Measurements from ENCODE around the gene TM9SF2. TPM values are rescaled to one million over a fixed set of nuclear protein-coding genes. Genes with fewer than 3 reads are reported as not detected.

TM9SF2 gene
- total RNA-seq, 1 experiment from 2014 or later, result 84.0 TPM

- TF ChIP-seq CTCF (IDR thresholded peaks at IDR 0.05), result no peak
- TF ChIP-seq CREM (CRISPR knock-in tag; IDR thresholded peaks at IDR 0.05), result no peak; the same call in 1 of the 2 replicates
- TF ChIP-seq ZNF423 (CRISPR knock-in tag; IDR thresholded peaks at IDR 0.05), result no peak
- 0 out of 2 replicates have a peak, but pooled peaks have one; percentile 43 for TF ChIP-seq ARID4B (CRISPR knock-in tag; IDR thresholded peaks at IDR 0.05; ENCODE audit: borderline replicate concordance)
- TF ChIP-seq GTF2I (CRISPR knock-in tag; conservative IDR thresholded peaks at IDR 0.05), result no peak; the same call in 1 of the 2 replicates
- TF ChIP-seq, protein P1, sequence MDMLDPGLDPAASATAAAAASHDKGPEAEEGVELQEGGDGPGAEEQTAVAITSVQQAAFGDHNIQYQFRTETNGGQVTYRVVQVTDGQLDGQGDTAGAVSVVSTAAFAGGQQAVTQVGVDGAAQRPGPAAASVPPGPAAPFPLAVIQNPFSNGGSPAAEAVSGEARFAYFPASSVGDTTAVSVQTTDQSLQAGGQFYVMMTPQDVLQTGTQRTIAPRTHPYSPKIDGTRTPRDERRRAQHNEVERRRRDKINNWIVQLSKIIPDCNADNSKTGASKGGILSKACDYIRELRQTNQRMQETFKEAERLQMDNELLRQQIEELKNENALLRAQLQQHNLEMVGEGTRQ (CRISPR knock-in tag; IDR thresholded peaks at IDR 0.05), result no peak; the same call in 1 of the 2 replicates
- TF ChIP-seq CREB1 (CRISPR knock-in tag; IDR thresholded peaks at IDR 0.05), result no peak
- no peak for TF ChIP-seq NR2C2 (CRISPR knock-in tag; IDR thresholded peaks at IDR 0.05)
- TF ChIP-seq SMAD4 (CRISPR knock-in tag; IDR thresholded peaks at IDR 0.05), result no peak
- TF ChIP-seq JUN (CRISPR knock-in tag; IDR thresholded peaks at IDR 0.05), result no peak
- TF ChIP-seq, protein P2, sequence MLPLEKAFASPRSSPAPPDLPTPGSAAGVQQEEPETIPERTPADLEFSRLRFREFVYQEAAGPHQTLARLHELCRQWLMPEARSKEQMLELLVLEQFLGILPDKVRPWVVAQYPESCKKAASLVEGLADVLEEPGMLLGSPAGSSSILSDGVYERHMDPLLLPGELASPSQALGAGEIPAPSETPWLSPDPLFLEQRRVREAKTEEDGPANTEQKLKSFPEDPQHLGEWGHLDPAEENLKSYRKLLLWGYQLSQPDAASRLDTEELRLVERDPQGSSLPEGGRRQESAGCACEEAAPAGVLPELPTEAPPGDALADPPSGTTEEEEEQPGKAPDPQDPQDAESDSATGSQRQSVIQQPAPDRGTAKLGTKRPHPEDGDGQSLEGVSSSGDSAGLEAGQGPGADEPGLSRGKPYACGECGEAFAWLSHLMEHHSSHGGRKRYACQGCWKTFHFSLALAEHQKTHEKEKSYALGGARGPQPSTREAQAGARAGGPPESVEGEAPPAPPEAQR (CRISPR knock-in tag; IDR thresholded peaks at IDR 0.05), result no peak
- TF ChIP-seq, protein P3, sequence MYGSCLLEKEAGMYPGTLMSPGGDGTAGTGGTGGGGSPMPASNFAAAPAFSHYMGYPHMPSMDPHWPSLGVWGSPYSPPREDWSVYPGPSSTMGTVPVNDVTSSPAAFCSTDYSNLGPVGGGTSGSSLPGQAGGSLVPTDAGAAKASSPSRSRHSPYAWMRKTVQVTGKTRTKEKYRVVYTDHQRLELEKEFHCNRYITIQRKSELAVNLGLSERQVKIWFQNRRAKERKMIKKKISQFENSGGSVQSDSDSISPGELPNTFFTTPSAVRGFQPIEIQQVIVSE (CRISPR knock-in tag; IDR thresholded peaks at IDR 0.05; ENCODE audit: borderline replicate concordance), result no peak
- no peak for TF ChIP-seq ZNF121 (CRISPR knock-in tag; IDR thresholded peaks at IDR 0.05)
- no peak for TF ChIP-seq NFE2L1 (CRISPR knock-in tag; IDR thresholded peaks at IDR 0.05)
- TF ChIP-seq SOX15 (CRISPR knock-in tag; IDR thresholded peaks at IDR 0.05), result no peak
- TF ChIP-seq, protein P4, sequence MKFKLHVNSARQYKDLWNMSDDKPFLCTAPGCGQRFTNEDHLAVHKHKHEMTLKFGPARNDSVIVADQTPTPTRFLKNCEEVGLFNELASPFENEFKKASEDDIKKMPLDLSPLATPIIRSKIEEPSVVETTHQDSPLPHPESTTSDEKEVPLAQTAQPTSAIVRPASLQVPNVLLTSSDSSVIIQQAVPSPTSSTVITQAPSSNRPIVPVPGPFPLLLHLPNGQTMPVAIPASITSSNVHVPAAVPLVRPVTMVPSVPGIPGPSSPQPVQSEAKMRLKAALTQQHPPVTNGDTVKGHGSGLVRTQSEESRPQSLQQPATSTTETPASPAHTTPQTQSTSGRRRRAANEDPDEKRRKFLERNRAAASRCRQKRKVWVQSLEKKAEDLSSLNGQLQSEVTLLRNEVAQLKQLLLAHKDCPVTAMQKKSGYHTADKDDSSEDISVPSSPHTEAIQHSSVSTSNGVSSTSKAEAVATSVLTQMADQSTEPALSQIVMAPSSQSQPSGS (CRISPR knock-in tag; IDR thresholded peaks at IDR 0.05; ENCODE audit: borderline replicate concordance, low read depth), result no peak
- peak; percentile 78; the same call in 1 of the 2 replicates for TF ChIP-seq FOXP4 (CRISPR knock-in tag; IDR thresholded peaks at IDR 0.05)
- no peak for TF ChIP-seq NFYB (CRISPR knock-in tag; conservative IDR thresholded peaks at IDR 0.05; ENCODE audit: low read depth)
- TF ChIP-seq, protein P5, sequence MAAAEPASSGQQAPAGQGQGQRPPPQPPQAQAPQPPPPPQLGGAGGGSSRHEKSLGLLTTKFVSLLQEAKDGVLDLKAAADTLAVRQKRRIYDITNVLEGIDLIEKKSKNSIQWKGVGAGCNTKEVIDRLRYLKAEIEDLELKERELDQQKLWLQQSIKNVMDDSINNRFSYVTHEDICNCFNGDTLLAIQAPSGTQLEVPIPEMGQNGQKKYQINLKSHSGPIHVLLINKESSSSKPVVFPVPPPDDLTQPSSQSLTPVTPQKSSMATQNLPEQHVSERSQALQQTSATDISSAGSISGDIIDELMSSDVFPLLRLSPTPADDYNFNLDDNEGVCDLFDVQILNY (CRISPR knock-in tag; IDR thresholded peaks at IDR 0.05), result peak; percentile 70; the same call in 1 of the 2 replicates
- TF ChIP-seq JAZF1 (CRISPR knock-in tag; IDR thresholded peaks at IDR 0.05), result no peak
- TF ChIP-seq MYBL2 (CRISPR knock-in tag; IDR thresholded peaks at IDR 0.05), result no peak; the same call in 1 of the 2 replicates
- TF ChIP-seq ZNF232 (CRISPR knock-in tag; IDR thresholded peaks at IDR 0.05), result 0 out of 2 replicates have a peak, but pooled peaks have one; percentile 64
- TF ChIP-seq, protein P6, sequence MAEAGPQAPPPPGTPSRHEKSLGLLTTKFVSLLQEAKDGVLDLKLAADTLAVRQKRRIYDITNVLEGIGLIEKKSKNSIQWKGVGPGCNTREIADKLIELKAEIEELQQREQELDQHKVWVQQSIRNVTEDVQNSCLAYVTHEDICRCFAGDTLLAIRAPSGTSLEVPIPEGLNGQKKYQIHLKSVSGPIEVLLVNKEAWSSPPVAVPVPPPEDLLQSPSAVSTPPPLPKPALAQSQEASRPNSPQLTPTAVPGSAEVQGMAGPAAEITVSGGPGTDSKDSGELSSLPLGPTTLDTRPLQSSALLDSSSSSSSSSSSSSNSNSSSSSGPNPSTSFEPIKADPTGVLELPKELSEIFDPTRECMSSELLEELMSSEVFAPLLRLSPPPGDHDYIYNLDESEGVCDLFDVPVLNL (CRISPR knock-in tag; IDR thresholded peaks at IDR 0.05; ENCODE audit: borderline replicate concordance, low read depth), result no peak
- TF ChIP-seq EMX1 (CRISPR knock-in tag; IDR thresholded peaks at IDR 0.05), result no peak
Measured at GRCh38 chr13:99606324-99607066, 105.2 kb downstream of the TM9SF2 start, which contains the start of gene CLYBL (continued).

Data from WTC11 (cell line).